ENCODE results near the gene TRAFD1.

- TF ChIP-seq POLR2A (IDR thresholded peaks at IDR 0.05) = no peak
- no peak for TF ChIP-seq CTCF (IDR thresholded peaks at IDR 0.05)
- TF ChIP-seq POLR2AphosphoS5 (IDR thresholded peaks at IDR 0.05; ENCODE audit: insufficient read depth in 1 of 2, low read depth in 1 of 2) = no peak
These were observed 65.1 kb downstream of the TRAFD1 start for GRCh38 chr12:112190231-112191025.

Data from vagina (tissue), 2 donors.